Activated B cell treated with CpG ODN at 0.5 μM for 24 hours (primary cell): ENCODE results near the gene IL11. TPM values are rescaled to one million over a fixed set of nuclear protein-coding genes. Genes with fewer than 3 reads are reported as not detected.

Experiments
- ATAC-seq: fragments of 200-7000 bp; cut with Tn5 transposase; one replicate; pipeline ENCODE4 v1.10.0; 2021; ENCODE audit warnings: low read depth, mild to moderate bottlenecking, moderate library complexity
- CTCF ChIA-PET: fragments of 350-600 bp; sonication (Branson Sonifier 250); formaldehyde crosslinking; loops from one replicate; lab custom pipeline; 2021; ENCODE audit warnings: antibody characterized with exemption; lab: Charles Lee
- POLR2A ChIA-PET: fragments of 350-600 bp; sonication (Branson Sonifier 250); formaldehyde crosslinking; loops from one replicate; lab custom pipeline; 2021; ENCODE audit warnings: antibody characterized with exemption; lab: Charles Lee
- DNase-seq: peaks from one replicate; pipeline ENCODE4 v3.0.0; 2022
- H3K27ac Mint-ChIP-seq: one replicate; pipeline ENCODE4 v1.8.0; 2020; ENCODE audit warnings: mixed read lengths
- H3K27me3 Mint-ChIP-seq: one replicate; pipeline ENCODE4 v1.8.0; 2021; ENCODE audit warnings: mixed read lengths
- H3K36me3 Mint-ChIP-seq: one replicate; pipeline ENCODE4 v1.8.0; 2021; ENCODE audit warnings: low read depth, mixed read lengths
- H3K4me1 Mint-ChIP-seq: one replicate; pipeline ENCODE4 v1.8.0; 2021; ENCODE audit warnings: mixed read lengths
- H3K4me3 Mint-ChIP-seq: one replicate; pipeline ENCODE4 v1.8.0; 2020; ENCODE audit warnings: mild to moderate bottlenecking, mixed read lengths
- H3K9me3 Mint-ChIP-seq: one replicate; pipeline ENCODE4 v1.8.0; 2020; ENCODE audit warnings: mixed read lengths
- CTCF ChIP-seq: fragments of 200-600 bp; IDR thresholded peaks from one replicate; pipeline ENCODE4 v1.8.0; 2022; ENCODE audit warnings: antibody characterized with exemption, mild to moderate bottlenecking
- intact Hi-C: fragments of 100-400 bp; cut with micrococcal nuclease; formaldehyde crosslinking; loops from one replicate; pipeline ENCODE4 v1.15.1; 2024
- total RNA-seq: library from RNA; stranded (reverse); gene quantifications from 2 replicates; pipeline ENCODE4 v1.2.3, GENCODE V29; 2022

Gene IL11
- total RNA-seq, 1 donor from 2014 or later, result not detected

GRCh38 chr19:55377356-55378131, 7.3 kb upstream of the IL11 start:
- Mint-ChIP-seq H3K36me3 (no peaks in the 10 kb centered on the region), H3K4me1 (peaks cover 6% of the 10 kb centered on the region), H3K27ac (no peak overlapping the region), H3K27me3 (peaks cover 18% of the 10 kb centered on the region), H3K4me3 (no peak overlapping the region), H3K9me3 (no peaks in the 10 kb centered on the region)
- intact Hi-C loops, result no loop called here
- DNase-seq (no peak), ATAC-seq (no peak)
- POLR2A ChIA-PET, result no interaction called here
- no peak for TF ChIP-seq CTCF
- CTCF ChIA-PET, result no interaction called here

- ChIA-PET POLR2A (no interaction called here), CTCF (no interaction called here)
- Mint-ChIP-seq H3K4me1 (peaks cover 6% of the 10 kb centered on the region), H3K27me3 (peaks cover 25% of the 10 kb centered on the region), H3K36me3 (no peaks in the 10 kb centered on the region), H3K9me3 (no peaks in the 10 kb centered on the region), H3K27ac (no peak within 1 kb of the TSS), H3K4me3 (no peak within 1 kb of the TSS)
- TF ChIP-seq CTCF, result no peak
- intact Hi-C loops, result no loop called here
- ATAC-seq (no peak), DNase-seq (no peak)
Measured at GRCh38 chr19:55376241-55376933, 6.1 kb upstream of the IL11 start, which contains the start of gene TMEM190. Gene TMEM190 (plus strand): TSS chr19:55376826. CDS start chr19:55376854, 28 bp downstream.

- Mint-ChIP-seq H3K9me3 (no peaks in the 10 kb centered on the region), H3K27ac (no peak overlapping the region)
Measured at GRCh38 chr19:55373993-55374757, 3.9 kb upstream of the IL11 start.

GRCh38 chr19:55373306-55373992, 3.2 kb upstream of the IL11 start:
- ATAC-seq, result no peak
- H3K9me3 Mint-ChIP-seq, result no peaks in the 10 kb centered on the region
- no peak overlapping the region for H3K27ac Mint-ChIP-seq
- POLR2A ChIA-PET, result interaction anchor here (1.5 to 2.1 kb wide), 2 partner anchors 11 to 34 kb away, joined by 4 to 7 read pairs; partner anchors contain the start of genes KMT5C and TMEM238
- no peaks in the 10 kb centered on the region for H3K36me3 Mint-ChIP-seq
- DNase-seq, result no peak
- no peak overlapping the region for H3K4me3 Mint-ChIP-seq
- CTCF ChIA-PET, result no interaction called here
- H3K4me1 Mint-ChIP-seq, result peaks cover 14% of the 10 kb centered on the region
- intact Hi-C loops, result no loop called here
- no peak for TF ChIP-seq CTCF
- peaks cover 39% of the 10 kb centered on the region for H3K27me3 Mint-ChIP-seq

More at GRCh38 chr19:55373993-55374757, 3.9 kb upstream of the IL11 start:
- ChIA-PET CTCF (no interaction called here), POLR2A (no interaction called here)
- intact Hi-C loops, result no loop called here
- peaks cover 39% of the 10 kb centered on the region for H3K27me3 Mint-ChIP-seq
- no peak for DNase-seq
- no peak overlapping the region for H3K4me3 Mint-ChIP-seq
- H3K36me3 Mint-ChIP-seq, result no peaks in the 10 kb centered on the region
- TF ChIP-seq CTCF, result no peak
- peaks cover 14% of the 10 kb centered on the region for H3K4me1 Mint-ChIP-seq
- ATAC-seq, result no peak
